ENCODE measurements around the gene HSP90AB1.

GRCh38 chr6:44237813-44238433 is 9.0 kb upstream of the HSP90AB1 start:
- TF ChIP-seq CTCF (IDR thresholded peaks at IDR 0.05; ENCODE audit: insufficient read depth, low read length) (peak; percentile 62), POLR2AphosphoS5 (IDR thresholded peaks at IDR 0.05; ENCODE audit: low read depth) (peak; percentile 82), SPI1 (IDR thresholded peaks at IDR 0.05; ENCODE audit: borderline replicate concordance, low read depth) (no peak; the same call in 1 of the 2 replicates), GABPA (IDR thresholded peaks at IDR 0.05; ENCODE audit: low read depth) (no peak), REST (IDR thresholded peaks at IDR 0.05; ENCODE audit: insufficient replicate concordance, low read depth) (no peak)
